GM18858 (cell line): ENCODE measurements around the gene UBASH3B.

ENCODE experiments used
- ATAC-seq: cut with Tn5 transposase; IDR thresholded peaks from one replicate; pipeline ENCODE4 v1.9.1; 2021; ENCODE audit not compliant: unreplicated experiment

The UBASH3B gene

GRCh38 chr11:122781378-122782195 lies 126.1 kb downstream of the UBASH3B start:
- no peak for ATAC-seq

- ATAC-seq: no peak
Observed at GRCh38 chr11:122782222-122782621, 126.7 kb downstream of the UBASH3B start.

GRCh38 chr11:122784325-122784955 lies 128.9 kb downstream of the UBASH3B start:
- no peak for ATAC-seq

GRCh38 chr11:122785031-122785541 lies 129.6 kb downstream of the UBASH3B start:
- ATAC-seq: no peak

- no peak for ATAC-seq
Observed at GRCh38 chr11:122786896-122787295, 131.4 kb downstream of the UBASH3B start.

DNA sequence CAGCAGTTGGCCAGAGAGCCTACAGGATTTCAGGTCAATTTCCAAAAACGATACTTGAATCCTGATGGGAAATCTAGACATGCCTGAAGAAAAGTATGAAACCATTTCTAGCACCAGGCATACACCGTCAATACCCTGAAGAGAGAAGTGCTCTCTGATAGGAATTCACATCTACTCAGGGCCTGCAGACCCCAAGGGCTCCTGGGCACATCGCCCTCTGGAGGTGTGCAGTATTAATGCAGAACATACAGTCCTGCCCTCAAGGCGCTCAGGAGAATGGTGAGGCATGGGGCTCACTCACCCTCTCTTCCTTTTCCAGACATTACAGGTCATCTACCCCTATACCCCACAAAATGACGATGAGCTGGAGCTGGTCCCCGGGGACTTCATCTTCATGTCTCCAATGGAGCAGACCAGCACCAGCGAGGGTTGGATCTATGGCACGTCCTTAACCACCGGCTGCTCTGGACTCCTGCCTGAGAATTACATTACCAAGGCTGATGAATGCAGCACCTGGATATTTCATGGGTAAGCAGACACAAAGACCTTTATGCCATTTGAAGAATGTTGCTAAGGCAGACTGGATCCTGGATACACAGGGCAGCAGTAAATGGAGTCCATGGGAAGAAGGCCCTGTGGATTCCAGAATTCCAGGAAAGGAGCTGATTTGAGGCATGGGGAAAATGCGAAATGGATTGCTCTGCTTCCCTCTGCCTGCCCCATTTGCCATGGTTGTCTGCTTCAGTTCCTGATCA lies 133.4 kb downstream of the UBASH3B start:
- ATAC-seq: no peak

DNA sequence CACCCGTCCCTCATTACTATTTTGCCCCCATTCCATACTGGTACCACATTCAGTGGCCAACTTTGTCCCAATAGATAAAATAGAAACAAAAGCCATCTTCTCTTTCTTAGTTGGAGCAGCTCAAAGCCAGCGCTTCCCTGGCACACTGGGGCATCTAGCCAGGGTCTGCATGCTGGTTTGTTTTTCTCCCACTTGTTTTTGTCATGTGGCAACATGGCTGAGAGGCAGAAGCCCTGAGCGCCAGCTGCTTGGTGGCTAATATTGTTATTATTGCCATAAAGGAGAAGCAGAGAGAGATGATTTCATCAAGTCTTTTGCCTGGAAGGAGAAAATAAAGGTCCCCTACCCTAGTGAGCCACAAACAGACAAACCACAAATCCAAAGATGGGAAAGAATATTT lies 134.4 kb downstream of the UBASH3B start:
- ATAC-seq: no peak

GRCh38 chr11:122791411-122791810 lies 135.9 kb downstream of the UBASH3B start:
- no peak for ATAC-seq

GRCh38 chr11:122791836-122792235 lies 136.3 kb downstream of the UBASH3B start:
- no peak for ATAC-seq

- no peak for ATAC-seq
Observed at GRCh38 chr11:122793515-122793914, 138.0 kb downstream of the UBASH3B start.

DNA sequence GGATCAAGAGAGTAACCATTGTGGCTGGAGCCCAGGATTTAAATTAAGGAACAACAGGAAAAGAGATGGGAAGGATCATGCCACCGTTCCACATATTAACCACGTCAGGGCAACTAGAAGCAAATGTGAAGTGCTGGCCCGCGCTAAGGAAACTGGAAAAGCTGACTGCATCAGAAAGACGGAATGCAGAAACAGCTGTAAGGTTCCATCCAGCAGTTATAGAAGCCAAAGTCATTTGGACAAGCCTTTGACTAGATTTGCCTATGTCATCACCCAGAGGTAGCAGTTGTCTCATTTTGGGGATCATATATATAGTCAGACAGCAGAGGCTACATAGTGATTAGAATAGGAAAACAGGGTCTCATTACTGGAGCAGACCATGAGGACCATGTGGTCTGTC lies 139.8 kb downstream of the UBASH3B start:
- no peak for ATAC-seq

GRCh38 chr11:122796128-122796717 lies 140.7 kb downstream of the UBASH3B start:
- ATAC-seq: no peak

- no peak for ATAC-seq
Observed at GRCh38 chr11:122797651-122798050, 142.1 kb downstream of the UBASH3B start.

- ATAC-seq: no peak
Observed at GRCh38 chr11:122799406-122800105, 144.0 kb downstream of the UBASH3B start.

DNA sequence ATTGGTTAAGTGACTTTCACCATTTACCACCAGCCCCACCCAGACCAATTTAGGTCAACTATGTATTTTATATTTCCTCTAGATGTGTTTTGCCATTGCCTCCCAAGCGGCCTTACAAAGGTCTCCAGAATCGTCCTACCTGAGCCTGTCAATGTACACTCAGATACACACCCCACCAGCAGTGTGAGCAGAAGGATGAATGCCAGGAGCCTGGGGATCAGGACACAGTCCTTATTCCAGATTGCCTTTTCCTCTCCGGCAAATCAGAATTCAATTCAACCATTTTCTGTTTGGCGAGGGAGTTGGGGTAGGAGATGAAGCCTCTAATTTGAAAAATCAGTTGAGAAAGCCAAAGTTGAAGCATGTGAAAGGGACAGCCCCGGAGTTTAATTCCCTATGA lies 147.4 kb downstream of the UBASH3B start:
- no peak for ATAC-seq

DNA sequence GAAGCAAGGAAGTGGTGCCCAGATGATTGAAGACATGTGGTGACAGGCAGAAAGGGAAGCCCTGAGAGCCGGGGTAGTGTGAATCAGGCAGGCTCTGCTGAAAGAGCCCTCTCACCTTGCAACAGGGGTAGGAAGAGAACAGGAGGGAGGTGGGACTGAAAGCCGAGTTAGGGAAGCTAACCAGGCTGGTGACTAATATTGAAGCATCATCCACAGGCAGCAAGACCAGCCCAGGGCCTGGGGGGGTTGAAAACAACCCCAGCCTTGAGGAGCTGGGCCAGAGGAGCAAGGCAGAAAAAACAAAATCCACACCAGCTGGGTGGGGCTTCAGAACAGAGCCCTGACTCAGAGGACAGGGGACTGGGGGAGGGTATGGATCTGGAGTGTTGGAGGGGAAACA lies 147.8 kb downstream of the UBASH3B start:
- no peak for ATAC-seq

- ATAC-seq: no peak
Observed at GRCh38 chr11:122803716-122804115, 148.2 kb downstream of the UBASH3B start.

DNA sequence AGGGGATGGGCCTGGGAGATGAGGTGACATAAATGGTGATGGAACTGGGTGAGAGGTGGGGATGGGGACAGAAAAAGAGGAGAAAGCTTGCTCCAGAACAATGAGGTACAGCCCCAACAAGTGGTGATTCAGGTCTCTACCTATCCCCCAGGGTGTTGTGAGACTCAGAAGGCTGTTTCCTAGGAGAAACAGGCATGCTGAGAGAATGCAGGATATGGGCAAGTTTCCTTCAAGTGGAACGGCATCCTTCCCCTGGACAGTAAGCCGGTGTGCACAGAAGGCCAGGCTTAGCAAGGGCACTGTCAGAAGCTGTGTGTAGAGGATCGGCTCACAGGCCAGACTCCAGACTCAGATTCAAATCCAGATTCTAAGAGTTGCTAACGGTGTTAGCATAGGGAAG lies 148.6 kb downstream of the UBASH3B start:
- ATAC-seq: no peak

- ATAC-seq: no peak
Observed at GRCh38 chr11:122804796-122805195, 149.3 kb downstream of the UBASH3B start.

DNA sequence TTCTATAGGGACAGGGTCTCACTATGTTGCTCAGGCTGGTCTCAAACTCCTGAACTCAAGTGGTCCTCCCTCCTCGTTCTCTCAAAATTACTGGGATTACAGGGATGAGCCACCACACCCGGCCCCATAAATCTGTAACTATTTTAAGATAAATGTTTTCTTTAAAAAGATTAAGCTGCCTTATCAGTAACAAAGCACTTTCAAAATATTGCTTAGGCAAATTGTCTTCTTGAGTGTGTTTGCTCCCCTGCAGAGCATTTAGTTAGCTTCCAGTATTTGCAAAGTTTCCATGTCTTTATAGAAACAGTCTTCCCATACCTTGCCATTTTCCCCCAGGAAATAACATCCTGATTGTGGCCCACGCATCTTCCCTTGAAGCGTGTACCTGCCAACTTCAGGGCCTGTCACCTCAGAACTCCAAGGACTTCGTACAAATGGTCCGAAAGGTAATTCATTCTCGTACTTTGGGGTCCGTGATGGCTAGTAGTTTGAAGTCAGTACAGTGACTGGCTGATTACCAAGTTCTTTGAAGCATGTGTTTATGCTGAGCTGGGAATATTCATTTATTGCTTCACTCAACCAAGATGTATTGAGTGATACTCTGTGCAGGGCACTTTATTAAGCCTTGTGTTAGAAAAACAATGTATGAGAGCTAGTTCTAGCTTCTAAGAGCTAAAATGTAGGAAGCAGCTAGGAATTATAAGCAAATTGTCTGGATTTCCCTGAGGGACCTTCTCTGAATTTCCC lies 152.4 kb downstream of the UBASH3B start:
- no peak for ATAC-seq
